WI38 (cell line): ENCODE data around the gene FANCF.

Experiments
- H3K4me3 ChIP-seq: 2 replicates; pipeline ENCODE4 v1.5.1; 2011; ENCODE audit warnings: low read depth, mild to moderate bottlenecking, control low read depth, low read length
- TF ChIP-seq, protein P1 (sequence below): IDR thresholded peaks from 2 replicates; pipeline ENCODE4 v1.5.1; 2012; ENCODE audit warnings: low read depth, mild to moderate bottlenecking, control low read depth, low read length

The FANCF gene

DNA sequence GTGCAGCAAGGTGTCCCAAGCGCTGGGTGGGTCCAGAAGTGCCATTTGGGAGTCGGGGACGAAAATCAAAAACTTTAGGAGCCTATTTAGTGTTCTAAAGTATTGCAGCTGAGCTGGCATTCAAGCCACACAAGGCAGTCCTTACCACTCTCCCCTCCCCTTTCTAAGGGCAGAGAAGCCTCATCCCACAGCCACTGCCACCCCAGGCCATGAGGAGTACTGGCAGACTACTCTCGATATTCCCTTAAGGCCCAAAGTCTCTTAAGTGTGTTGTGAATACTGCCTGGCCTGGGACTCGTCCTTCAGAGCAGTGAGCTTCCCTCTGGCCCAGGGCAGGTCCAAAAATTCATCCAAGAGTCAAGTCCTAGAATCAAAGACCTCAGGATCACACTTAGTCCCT, 7.8 kb downstream of the FANCF start:
- TF ChIP-seq, protein P1, sequence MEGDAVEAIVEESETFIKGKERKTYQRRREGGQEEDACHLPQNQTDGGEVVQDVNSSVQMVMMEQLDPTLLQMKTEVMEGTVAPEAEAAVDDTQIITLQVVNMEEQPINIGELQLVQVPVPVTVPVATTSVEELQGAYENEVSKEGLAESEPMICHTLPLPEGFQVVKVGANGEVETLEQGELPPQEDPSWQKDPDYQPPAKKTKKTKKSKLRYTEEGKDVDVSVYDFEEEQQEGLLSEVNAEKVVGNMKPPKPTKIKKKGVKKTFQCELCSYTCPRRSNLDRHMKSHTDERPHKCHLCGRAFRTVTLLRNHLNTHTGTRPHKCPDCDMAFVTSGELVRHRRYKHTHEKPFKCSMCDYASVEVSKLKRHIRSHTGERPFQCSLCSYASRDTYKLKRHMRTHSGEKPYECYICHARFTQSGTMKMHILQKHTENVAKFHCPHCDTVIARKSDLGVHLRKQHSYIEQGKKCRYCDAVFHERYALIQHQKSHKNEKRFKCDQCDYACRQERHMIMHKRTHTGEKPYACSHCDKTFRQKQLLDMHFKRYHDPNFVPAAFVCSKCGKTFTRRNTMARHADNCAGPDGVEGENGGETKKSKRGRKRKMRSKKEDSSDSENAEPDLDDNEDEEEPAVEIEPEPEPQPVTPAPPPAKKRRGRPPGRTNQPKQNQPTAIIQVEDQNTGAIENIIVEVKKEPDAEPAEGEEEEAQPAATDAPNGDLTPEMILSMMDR: no peak
- no peak overlapping the region for H3K4me3 ChIP-seq

DNA sequence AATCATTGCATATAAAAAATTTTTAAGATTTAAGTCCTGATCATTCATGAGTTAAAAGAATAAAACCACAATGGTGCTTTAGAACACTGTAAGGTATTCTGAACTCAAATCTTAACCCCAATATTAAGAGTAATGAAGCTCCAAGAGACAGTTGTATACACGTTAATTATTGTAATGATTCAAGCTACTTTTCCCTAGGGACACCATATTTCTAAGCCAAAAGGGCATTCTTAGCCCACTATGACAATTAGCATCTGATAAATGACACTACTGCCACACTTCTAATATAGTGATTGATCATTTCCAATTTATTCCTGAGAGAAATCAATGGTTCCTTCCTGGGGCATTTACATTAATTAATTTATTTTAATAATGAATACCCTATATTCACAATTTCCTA, 21.7 kb downstream of the FANCF start:
- no peak overlapping the region for H3K4me3 ChIP-seq
- TF ChIP-seq, protein P1: no peak

DNA sequence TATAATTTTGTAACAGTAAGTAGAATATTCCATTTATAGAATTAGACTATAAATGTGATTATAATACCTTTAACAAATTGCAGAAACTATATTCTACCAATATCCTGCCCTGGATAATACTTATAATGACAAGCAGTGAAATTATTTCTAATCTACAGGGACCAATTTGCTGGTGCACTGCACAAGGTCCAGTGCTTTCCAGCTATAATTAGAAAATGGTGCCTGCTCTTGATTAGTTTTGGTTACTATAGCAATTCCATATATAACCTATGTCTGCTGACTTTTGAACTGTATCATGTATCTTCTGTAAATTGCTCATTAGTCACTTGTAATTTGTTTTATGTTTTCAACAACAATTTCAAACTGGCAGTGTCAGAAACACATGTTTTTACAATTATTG, 23.1 kb downstream of the FANCF start:
- TF ChIP-seq, protein P1: no peak
- H3K4me3 ChIP-seq: no peak overlapping the region

DNA sequence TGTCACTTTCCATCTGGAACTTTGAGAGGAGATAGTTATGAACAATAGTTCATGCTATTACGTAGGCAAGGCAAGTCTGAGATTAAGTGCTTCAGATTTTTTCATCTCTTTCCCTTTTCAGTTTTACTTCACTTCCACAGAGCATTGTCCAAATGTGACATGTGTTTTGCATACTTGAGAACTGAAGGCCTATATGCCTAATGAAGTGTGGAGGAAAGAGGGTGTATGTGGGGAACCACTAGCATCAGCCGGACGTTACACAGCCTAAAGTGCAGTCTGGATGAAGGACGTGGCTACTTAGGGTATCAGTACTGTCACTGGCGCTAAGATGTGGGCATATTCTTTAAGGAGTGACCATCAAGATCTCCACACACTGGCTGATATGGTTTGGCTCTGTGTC, 26.2 kb downstream of the FANCF start:
- TF ChIP-seq, protein P1: no peak
- H3K4me3 ChIP-seq: no peak overlapping the region

DNA sequence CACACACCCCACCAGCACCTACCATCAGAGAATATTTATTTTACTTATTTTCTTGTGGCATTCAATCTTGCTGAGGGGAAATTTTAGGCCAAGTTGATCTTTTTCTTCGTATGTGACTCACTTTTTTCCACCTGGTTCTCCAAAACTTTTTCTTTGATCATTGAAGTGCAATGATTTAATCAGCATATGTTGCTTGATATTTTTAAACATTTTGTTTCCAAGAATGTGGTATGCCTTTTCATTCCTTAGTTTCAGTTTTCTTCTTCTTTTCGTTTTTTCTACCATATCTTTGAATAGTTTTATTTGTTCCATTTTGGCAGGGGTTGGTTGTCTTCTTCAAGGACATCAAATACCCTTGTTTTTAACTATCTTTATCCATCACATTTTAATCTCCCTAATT, 28.6 kb downstream of the FANCF start:
- H3K4me3 ChIP-seq: no peak overlapping the region
- TF ChIP-seq, protein P1: no peak

DNA sequence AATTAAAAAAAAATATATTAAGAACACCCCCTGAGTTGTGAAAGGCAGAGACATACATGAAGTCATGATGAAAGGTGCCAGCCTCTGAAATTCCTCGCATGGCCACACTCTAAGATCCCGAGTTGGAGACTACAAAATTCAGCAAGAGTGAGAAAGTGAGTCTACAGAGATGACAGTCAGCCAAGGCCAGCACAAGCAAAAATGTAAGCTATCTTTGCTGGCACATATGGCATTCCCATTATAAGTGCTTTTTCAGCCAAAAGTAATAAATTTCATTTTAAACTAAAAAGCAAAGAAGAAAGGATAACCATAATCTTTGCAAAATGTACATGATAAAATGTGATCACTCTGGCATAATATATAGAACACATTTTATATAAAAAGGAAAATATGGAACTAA, 40.6 kb downstream of the FANCF start:
- H3K4me3 ChIP-seq: no peak overlapping the region
- TF ChIP-seq, protein P1: no peak

DNA sequence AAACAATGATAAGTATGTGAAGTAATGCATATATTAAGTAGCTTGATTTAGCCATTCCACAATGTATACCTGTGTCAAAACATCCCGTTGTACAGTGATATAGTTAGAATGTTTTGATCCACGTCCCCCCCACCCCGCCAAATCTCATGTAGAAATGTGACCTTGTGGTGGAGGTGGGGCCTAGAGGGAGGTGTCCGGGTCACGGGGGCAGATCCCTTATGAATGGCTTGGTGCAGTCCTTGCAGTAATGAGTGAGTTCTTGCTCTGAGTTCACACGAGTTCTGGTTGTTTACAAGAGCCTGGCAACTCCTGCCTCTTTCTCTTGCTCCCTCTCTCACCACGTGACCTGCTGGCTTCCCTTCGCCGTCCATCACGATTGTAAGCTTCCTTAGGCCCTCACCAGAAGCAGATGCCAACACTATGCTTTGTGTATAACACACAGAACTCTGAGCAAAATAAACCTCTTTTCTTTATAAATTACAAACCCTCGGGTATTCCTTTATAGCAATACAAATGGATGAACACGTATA, 41.6 kb downstream of the FANCF start:
- TF ChIP-seq, protein P1: no peak
- H3K4me3 ChIP-seq: no peak overlapping the region
